Measurements from ENCODE around the gene MACROD2. TPM values are rescaled to one million over a fixed set of nuclear protein-coding genes. Genes with fewer than 3 reads are reported as not detected.

Gene MACROD2
- total and polyA plus RNA-seq, 2 donors (not counting 1 experiment from before 2014, with no cell fraction given), result 5.3 to 6.7 TPM

DNA sequence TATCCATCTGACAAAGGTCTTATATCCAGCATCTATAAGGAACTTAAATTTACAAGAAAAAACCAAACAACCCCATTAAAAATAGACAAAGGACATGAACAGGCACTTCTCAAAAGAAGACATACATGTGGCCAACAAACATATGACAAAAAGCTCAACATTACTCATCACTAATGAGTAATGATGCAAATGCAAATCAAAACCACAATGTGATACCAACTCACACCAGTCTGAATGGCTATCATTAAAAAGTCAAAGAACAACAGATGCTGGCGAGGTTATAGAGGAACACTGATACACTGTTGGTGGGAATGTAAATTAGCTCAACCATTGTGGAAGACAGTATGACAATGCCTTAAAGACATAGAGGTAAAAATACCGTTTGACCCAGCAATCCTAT, 13.9 kb downstream of the MACROD2 start:
- WGBS (ENCODE audit: insufficient coverage), result no CpG with 5 or more reads among the region's 2 CpGs

DNA sequence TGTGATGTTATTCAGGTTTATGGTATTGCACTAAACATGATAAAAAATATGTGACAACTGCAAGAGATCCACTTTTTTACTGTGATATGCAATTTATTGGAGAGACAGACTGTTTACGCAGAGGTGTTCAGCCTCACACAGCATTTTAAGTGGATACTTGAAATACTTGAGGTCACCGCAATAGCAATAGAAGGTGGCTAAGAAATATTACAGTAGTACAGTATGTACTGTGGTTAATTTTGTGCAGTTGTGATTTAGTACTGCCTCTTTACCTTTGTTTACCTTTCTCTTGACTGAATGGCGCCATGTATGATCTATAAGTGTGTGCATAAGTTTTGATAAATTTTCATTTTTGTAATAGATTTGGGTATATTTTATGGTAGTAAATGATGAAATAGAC, 17.4 kb downstream of the MACROD2 start:
- peaks cover 1% of the 10 kb centered on the region for H3K9me3 Mint-ChIP-seq (ENCODE audit: insufficient read depth)
- WGBS (ENCODE audit: insufficient coverage), result 100% methylated on average over 1 of the region's 3 CpGs
- H3K27me3 Mint-ChIP-seq, result no peaks in the 10 kb centered on the region
- intact Hi-C loops (cut with micrococcal nuclease), result no loop called here
- H3K4me3 Mint-ChIP-seq, result no peak overlapping the region
- H3K9ac ChIP-seq (ENCODE audit: low read length), result no peak overlapping the region
- no peaks in the 10 kb centered on the region for H3K36me3 ChIP-seq (replicated peaks in 1 of 2; ENCODE audit: control extremely low read depth in 1 of 2, control insufficient read depth in 1 of 2, extremely low read depth in 1 of 2, insufficient read depth in 2 of 2, low read length in 1 of 2)
- H3K4me1 ChIP-seq (ENCODE audit: control insufficient read depth in 2 of 2, insufficient read depth in 2 of 2, low read length in 2 of 2), result no peaks in the 10 kb centered on the region
- H3K4me2 ChIP-seq (replicated peaks; ENCODE audit: low read depth, low read length, poor library complexity, severe bottlenecking), result no peak overlapping the region
- no peak for DNase-seq
- H3K9me3 ChIP-seq (ENCODE audit: control extremely low read depth in 1 of 3, control insufficient read depth in 2 of 3, insufficient read depth in 1 of 3, low read length in 2 of 3), result peaks cover 0 to 11% (median 0%) of the 10 kb centered on the region in 3 donors
- TF ChIP-seq, protein P1, sequence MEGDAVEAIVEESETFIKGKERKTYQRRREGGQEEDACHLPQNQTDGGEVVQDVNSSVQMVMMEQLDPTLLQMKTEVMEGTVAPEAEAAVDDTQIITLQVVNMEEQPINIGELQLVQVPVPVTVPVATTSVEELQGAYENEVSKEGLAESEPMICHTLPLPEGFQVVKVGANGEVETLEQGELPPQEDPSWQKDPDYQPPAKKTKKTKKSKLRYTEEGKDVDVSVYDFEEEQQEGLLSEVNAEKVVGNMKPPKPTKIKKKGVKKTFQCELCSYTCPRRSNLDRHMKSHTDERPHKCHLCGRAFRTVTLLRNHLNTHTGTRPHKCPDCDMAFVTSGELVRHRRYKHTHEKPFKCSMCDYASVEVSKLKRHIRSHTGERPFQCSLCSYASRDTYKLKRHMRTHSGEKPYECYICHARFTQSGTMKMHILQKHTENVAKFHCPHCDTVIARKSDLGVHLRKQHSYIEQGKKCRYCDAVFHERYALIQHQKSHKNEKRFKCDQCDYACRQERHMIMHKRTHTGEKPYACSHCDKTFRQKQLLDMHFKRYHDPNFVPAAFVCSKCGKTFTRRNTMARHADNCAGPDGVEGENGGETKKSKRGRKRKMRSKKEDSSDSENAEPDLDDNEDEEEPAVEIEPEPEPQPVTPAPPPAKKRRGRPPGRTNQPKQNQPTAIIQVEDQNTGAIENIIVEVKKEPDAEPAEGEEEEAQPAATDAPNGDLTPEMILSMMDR (IDR thresholded peaks at IDR 0.05), result no peak
- TF ChIP-seq EZH2 (IDR thresholded peaks at IDR 0.05; ENCODE audit: borderline replicate concordance, insufficient read depth, low read depth, low read length, poor library complexity, severe bottlenecking), result no peak
- no peak overlapping the region for H3K27ac Mint-ChIP-seq
- no peak overlapping the region for H2AFZ ChIP-seq (ENCODE audit: insufficient read depth, low read depth, low read length, poor library complexity, severe bottlenecking)
- no peak overlapping the region for H3K27ac ChIP-seq (ENCODE audit: low read length in 2 of 2)
- ATAC-seq (ENCODE audit: low read depth), result no peak
- ChIA-PET CTCF (no interaction called here), POLR2A (no interaction called here)
- no peaks in the 10 kb centered on the region for H3K27me3 ChIP-seq (replicated peaks in 1 of 4; ENCODE audit: control extremely low read depth in 1 of 4, control insufficient read depth in 3 of 4, insufficient read depth in 4 of 4, low read length in 3 of 4)
- no peak overlapping the region for H3K4me3 ChIP-seq (ENCODE audit: control extremely low read depth in 1 of 5, extremely low read depth in 1 of 5, insufficient read depth in 1 of 5, low read depth in 2 of 5, low read length in 4 of 5)
- H3K79me2 ChIP-seq (ENCODE audit: control insufficient read depth, insufficient read depth, low read length), result no peaks in the 10 kb centered on the region
- no peaks in the 10 kb centered on the region for H3K4me1 Mint-ChIP-seq
- no peaks in the 10 kb centered on the region for H4K20me1 ChIP-seq (ENCODE audit: control insufficient read depth, insufficient read depth, low read length, poor library complexity, severe bottlenecking)

More for the DNA sequence above, 13.9 kb downstream of the MACROD2 start:
- no peak overlapping the region for H3K4me2 ChIP-seq (replicated peaks; ENCODE audit: low read depth, low read length, poor library complexity, severe bottlenecking)
- H3K4me1 ChIP-seq (ENCODE audit: control insufficient read depth in 2 of 2, insufficient read depth in 2 of 2, low read length in 2 of 2), result no peaks in the 10 kb centered on the region
- Mint-ChIP-seq H3K4me1 (no peaks in the 10 kb centered on the region), H3K9me3 (ENCODE audit: insufficient read depth) (peaks cover 1% of the 10 kb centered on the region), H3K27ac (no peak overlapping the region), H3K4me3 (no peak overlapping the region), H3K27me3 (no peaks in the 10 kb centered on the region)
- H3K4me3 ChIP-seq (ENCODE audit: control extremely low read depth in 1 of 5, extremely low read depth in 1 of 5, insufficient read depth in 1 of 5, low read depth in 2 of 5, low read length in 4 of 5), result no peak overlapping the region
- ATAC-seq (ENCODE audit: low read depth) (no peak), DNase-seq (no peak)
- H3K27ac ChIP-seq (ENCODE audit: low read length in 2 of 2), result no peak overlapping the region
- intact Hi-C loops (cut with micrococcal nuclease), result no loop called here
- no peak overlapping the region for H3K9ac ChIP-seq (ENCODE audit: low read length)
- TF ChIP-seq, protein P1 (IDR thresholded peaks at IDR 0.05), result no peak
- no peak for TF ChIP-seq EZH2 (IDR thresholded peaks at IDR 0.05; ENCODE audit: borderline replicate concordance, insufficient read depth, low read depth, low read length, poor library complexity, severe bottlenecking)
- CTCF ChIA-PET, result no interaction called here
- no peaks in the 10 kb centered on the region for H3K36me3 ChIP-seq (replicated peaks in 1 of 2; ENCODE audit: control extremely low read depth in 1 of 2, control insufficient read depth in 1 of 2, extremely low read depth in 1 of 2, insufficient read depth in 2 of 2, low read length in 1 of 2)
- H4K20me1 ChIP-seq (ENCODE audit: control insufficient read depth, insufficient read depth, low read length, poor library complexity, severe bottlenecking), result no peaks in the 10 kb centered on the region
- H3K79me2 ChIP-seq (ENCODE audit: control insufficient read depth, insufficient read depth, low read length), result no peaks in the 10 kb centered on the region
- H2AFZ ChIP-seq (ENCODE audit: insufficient read depth, low read depth, low read length, poor library complexity, severe bottlenecking), result no peak overlapping the region
- POLR2A ChIA-PET, result no interaction called here
- no peaks in the 10 kb centered on the region for H3K27me3 ChIP-seq (replicated peaks in 1 of 4; ENCODE audit: control extremely low read depth in 1 of 4, control insufficient read depth in 3 of 4, insufficient read depth in 4 of 4, low read length in 3 of 4)
- peaks cover 0 to 11% (median 0%) of the 10 kb centered on the region in 3 donors for H3K9me3 ChIP-seq (ENCODE audit: control extremely low read depth in 1 of 3, control insufficient read depth in 2 of 3, insufficient read depth in 1 of 3, low read length in 2 of 3)
